Endodermal cell (in vitro differentiated cells): ENCODE results near the gene SH3BP2. TPM values are rescaled to one million over a fixed set of nuclear protein-coding genes. Genes with fewer than 3 reads are reported as not detected.

ENCODE experiments used
- DNase-seq: peaks from one replicate; pipeline ENCODE4 v3.0.0-alpha.2; 2017
- H3K27ac ChIP-seq: 2 replicates; pipeline ENCODE4 v1.5.1; 2013; ENCODE audit warnings: mild to moderate bottlenecking, low read depth, low read length, moderate library complexity
- H3K27me3 ChIP-seq: 2 replicates; pipeline ENCODE4 v1.6.1; 2013; ENCODE audit warnings: mild to moderate bottlenecking, low read length, moderate library complexity; ENCODE audit not compliant: insufficient read depth, control insufficient read depth, poor library complexity, severe bottlenecking
- H3K36me3 ChIP-seq: 2 replicates; pipeline ENCODE4 v1.7.0; 2013; ENCODE audit warnings: mild to moderate bottlenecking, low read length, moderate library complexity; ENCODE audit not compliant: control insufficient read depth, insufficient read depth
- H3K4me1 ChIP-seq: one replicate; pipeline ENCODE4 v1.7.0; 2013; ENCODE audit warnings: low read length; ENCODE audit not compliant: control insufficient read depth, insufficient read depth
- H3K4me3 ChIP-seq: 2 replicates; pipeline ENCODE4 v1.5.1; 2013; ENCODE audit warnings: mild to moderate bottlenecking, low read length, moderate library complexity
- H3K9ac ChIP-seq: 2 replicates; pipeline ENCODE4 v1.6.1; 2013; ENCODE audit warnings: mild to moderate bottlenecking, low read length, moderate library complexity; ENCODE audit not compliant: poor library complexity, severe bottlenecking; ENCODE audit errors: extremely low read depth
- H3K9me3 ChIP-seq: 2 replicates; pipeline ENCODE4 v1.6.1; 2013; ENCODE audit warnings: mild to moderate bottlenecking, low read length, moderate library complexity; ENCODE audit not compliant: control insufficient read depth
- H3K27ac Mint-ChIP-seq: 2 replicates; pipeline ENCODE4 v1.8.0; 2020; ENCODE audit warnings: mixed read lengths
- H3K27me3 Mint-ChIP-seq: 2 replicates; pipeline ENCODE4 v1.8.0; 2021; ENCODE audit warnings: mild to moderate bottlenecking, mixed read lengths; ENCODE audit not compliant: insufficient read depth
- H3K36me3 Mint-ChIP-seq: 2 replicates; pipeline ENCODE4 v1.8.0; 2020; ENCODE audit warnings: low read depth, mixed read lengths
- H3K4me1 Mint-ChIP-seq: 2 replicates; pipeline ENCODE4 v1.8.0; 2020; ENCODE audit warnings: mixed read lengths
- H3K4me3 Mint-ChIP-seq: 2 replicates; pipeline ENCODE4 v1.8.0; 2020; ENCODE audit warnings: mild to moderate bottlenecking, moderate library complexity, mixed read lengths
- H3K9me3 Mint-ChIP-seq: 2 replicates; pipeline ENCODE4 v1.8.0; 2020; ENCODE audit warnings: mild to moderate bottlenecking, mixed read lengths
- CTCF ChIP-seq: fragments of 200-600 bp; sonication (generic); conservative IDR thresholded peaks from 2 replicates; pipeline ENCODE4 v1.5.0; 2021; ENCODE audit warnings: antibody characterized with exemption, mild to moderate bottlenecking
- WGBS, 2 experiments: methylation state at CpG; one replicate each; pipeline versions ENCODE4 v1.1.5 to v1.1.7; 2013; ENCODE audit warnings: missing lambda C conversion rate in 2 of 2, mixed read lengths in 1 of 2; ENCODE audit not compliant: insufficient coverage in 1 of 2, insufficient read length in 1 of 2; 5-methylcytosine and 5-hydroxymethylcytosine counted together
- total RNA-seq, 2 donors: library from RNA; stranded (reverse); fragmentation: NEBNext Ultra II Directional in 1 of 2; extraction: Animal tissue kit (Norgen Biotek cat#: 25700) in 1 of 2; gene quantifications; 2 replicates in 1 of 2; 3 replicates in 1 of 2; pipeline ENCODE4 v1.2.1, GENCODE V29; 2021

Gene SH3BP2
- total RNA-seq, 2 donors from 2014 or later: 40.5 to 43.8 TPM

- Mint-ChIP-seq H3K27me3 (no peaks in the 10 kb centered on the region), H3K36me3 (peaks cover 41% of the 10 kb centered on the region), H3K27ac (peak overlapping the region; percentile 64), H3K9me3 (no peaks in the 10 kb centered on the region), H3K4me1 (peaks cover 39% of the 10 kb centered on the region), H3K4me3 (no peak overlapping the region)
- DNase-seq: no peak
- Histone ChIP-seq H3K36me3 (peaks cover 59% of the 10 kb centered on the region), H3K4me1 (peaks cover 13% of the 10 kb centered on the region), H3K27ac (no peak overlapping the region), H3K27me3 (no peaks in the 10 kb centered on the region), H3K9me3 (peaks cover 4% of the 10 kb centered on the region), H3K9ac (no peak overlapping the region), H3K4me3 (no peak overlapping the region)
- WGBS, 2 experiments: 93 to 100% methylated on average over 2 to 3 of the region's 3 CpGs
- TF ChIP-seq CTCF: no peak
Observed at GRCh38 chr4:2875556-2875955, 82.7 kb downstream of the SH3BP2 start.

- 94 to 95% methylated on average over 5 of the region's 5 CpGs for WGBS, 2 experiments
- peaks cover 31% of the 10 kb centered on the region for H3K4me1 Mint-ChIP-seq
- no peak overlapping the region for H3K27ac Mint-ChIP-seq
Observed at GRCh38 chr4:2878346-2878745, 85.5 kb downstream of the SH3BP2 start.

GRCh38 chr4:2879026-2879425 lies 86.1 kb downstream of the SH3BP2 start:
- H3K4me3 Mint-ChIP-seq: no peak overlapping the region
- H3K27ac ChIP-seq: no peak overlapping the region
- peaks cover 28% of the 10 kb centered on the region for H3K4me1 Mint-ChIP-seq
- H3K36me3 ChIP-seq: peaks cover 80% of the 10 kb centered on the region
- no peak overlapping the region for H3K27ac Mint-ChIP-seq
- no peaks in the 10 kb centered on the region for H3K27me3 Mint-ChIP-seq
- peaks cover 59% of the 10 kb centered on the region for H3K36me3 Mint-ChIP-seq
- no peak for TF ChIP-seq CTCF
- WGBS, 2 experiments: 88 to 93% methylated on average over 5 of the region's 5 CpGs
- peaks cover 4% of the 10 kb centered on the region for H3K9me3 ChIP-seq
- no peaks in the 10 kb centered on the region for H3K9me3 Mint-ChIP-seq
- H3K9ac ChIP-seq: no peak overlapping the region
- H3K4me3 ChIP-seq: no peak overlapping the region
- H3K4me1 ChIP-seq: peaks cover 8% of the 10 kb centered on the region
- H3K27me3 ChIP-seq: no peaks in the 10 kb centered on the region
- DNase-seq: no peak

More at GRCh38 chr4:2878346-2878745, 85.5 kb downstream of the SH3BP2 start:
- Histone ChIP-seq H3K36me3 (peaks cover 74% of the 10 kb centered on the region), H3K9ac (no peak overlapping the region), H3K4me3 (peak overlapping the region; percentile 33), H3K27me3 (no peaks in the 10 kb centered on the region), H3K4me1 (peaks cover 8% of the 10 kb centered on the region), H3K27ac (no peak overlapping the region), H3K9me3 (peaks cover 4% of the 10 kb centered on the region)
- no peaks in the 10 kb centered on the region for H3K27me3 Mint-ChIP-seq
- TF ChIP-seq CTCF: no peak
- no peaks in the 10 kb centered on the region for H3K9me3 Mint-ChIP-seq
- peaks cover 53% of the 10 kb centered on the region for H3K36me3 Mint-ChIP-seq
- no peak overlapping the region for H3K4me3 Mint-ChIP-seq
- no peak for DNase-seq
